K562 (cell line): Measurements from ENCODE around the gene PCBP3. TPM values are rescaled to one million over a fixed set of nuclear protein-coding genes. Genes with fewer than 3 reads are reported as not detected.

ENCODE experiments used
- ATAC-seq: fragments of 200-7000 bp; cut with Tn5 transposase; 3 replicates; pipeline ENCODE4 v1.9.1; 2020; ENCODE audit warnings: moderate library complexity
- BruUV-seq: library from RNA; stranded (reverse); fragments of 400-500 nt; replicated peaks from 2 replicates; lab custom pipeline; 2021; lab: Mats Ljungman, UMichigan
- CTCF ChIA-PET: fragments of 300-600 bp; formaldehyde crosslinking; extraction: SDS; loops from one replicate; lab custom pipeline; 2021; ENCODE audit warnings: low intra/inter-chr PET ratio; lab: Yijun Ruan, JAX
- POLR2A ChIA-PET: fragments of 300-600, 350-650 bp; sonication (Branson Sonifier 250); formaldehyde crosslinking; extraction: SDS; loops from one replicate; lab custom pipeline; 2021; ENCODE audit warnings: antibody characterized with exemption, inconsistent platforms; lab: Yijun Ruan, JAX
- DNase-seq, 4 experiments: peaks; one replicate each; pipeline versions ENCODE4 v3.0.0 to v3.0.0-alpha.2; 2011 to 2018; ENCODE audit warnings: low spot score in 3 of 4, mixed read lengths in 3 of 4; ENCODE audit errors: extremely low read depth in 1 of 4
- FAIRE-seq: peaks from 2 replicates; lab custom pipeline; 2011; peaks lifted over from hg19 to GRCh38; lab: Jason Lieb, UNC
- H2AFZ ChIP-seq: 2 replicates; pipeline ENCODE4 v1.6.0; 2011; ENCODE audit warnings: low read depth, low read length, control low read depth, inconsistent platforms
- H3K27ac ChIP-seq: fragments of 200-600 bp; 3 replicates; pipeline ENCODE4 v1.8.0; 2011; ENCODE audit warnings: low read depth, mild to moderate bottlenecking, control low read depth, inconsistent platforms, low read length, moderate library complexity, mixed read lengths; ENCODE audit errors: extremely low read depth
- H3K27me3 ChIP-seq, 2 experiments: fragments of 300-600 bp in 1 of 2; 2 replicates in 1 of 2; 3 replicates in 1 of 2; pipeline versions ENCODE4 v1.6.0 to v1.8.0; 2011; ENCODE audit warnings: inconsistent platforms in 2 of 2, low read length in 2 of 2, mild to moderate bottlenecking in 1 of 2, mixed read lengths in 1 of 2, moderate library complexity in 1 of 2; ENCODE audit not compliant: control insufficient read depth in 2 of 2, insufficient read depth in 2 of 2
- H3K36me3 ChIP-seq: fragments of 300-600 bp; 3 replicates; pipeline ENCODE4 v1.8.0; 2011; ENCODE audit warnings: mild to moderate bottlenecking, low read length, inconsistent platforms; ENCODE audit not compliant: control insufficient read depth, insufficient read depth
- H3K4me1 ChIP-seq, 2 experiments: fragments of 200-600 bp in 1 of 2; replicated peaks in 1 of 2; 2 replicates in 1 of 2; 3 replicates in 1 of 2; pipeline versions ENCODE4 v1.5.1 to v1.8.0; 2011; ENCODE audit warnings: inconsistent platforms in 2 of 2, low read length in 2 of 2, mild to moderate bottlenecking in 1 of 2, mixed read lengths in 1 of 2, moderate library complexity in 1 of 2; ENCODE audit not compliant: control insufficient read depth in 2 of 2, insufficient read depth in 2 of 2
- H3K4me2 ChIP-seq: 2 replicates; pipeline ENCODE4 v1.6.1; 2011; ENCODE audit warnings: low read length, control low read depth, inconsistent platforms, mixed read lengths; ENCODE audit not compliant: insufficient read depth
- H3K4me3 ChIP-seq: fragments of 200-600 bp; sonication (generic), shearing (Covaris generic); 2 replicates; pipeline ENCODE4 v1.5.1; 2016; ENCODE audit warnings: control low read depth, inconsistent platforms
- H3K79me2 ChIP-seq: fragments of 200-600 bp; 3 replicates; pipeline ENCODE4 v1.8.0; 2011; ENCODE audit warnings: low read length, inconsistent platforms; ENCODE audit not compliant: control insufficient read depth, insufficient read depth
- H3K9ac ChIP-seq, 2 experiments: 2 replicates each; pipeline versions ENCODE4 v1.6.0 to v1.6.1; 2011; ENCODE audit warnings: low read depth in 2 of 2, low read length in 2 of 2, control low read depth in 1 of 2, inconsistent platforms in 1 of 2, mild to moderate bottlenecking in 1 of 2, mixed read lengths in 1 of 2; ENCODE audit not compliant: insufficient read depth in 1 of 2
- H3K9me1 ChIP-seq: one replicate; pipeline ENCODE4 v1.6.0; 2011; ENCODE audit warnings: inconsistent platforms, mild to moderate bottlenecking, low read length, moderate library complexity; ENCODE audit not compliant: control insufficient read depth, insufficient read depth
- H3K9me3 ChIP-seq: replicated peaks from 2 replicates; pipeline ENCODE4 v1.5.1; 2011; ENCODE audit warnings: low read depth, low read length, inconsistent platforms; ENCODE audit not compliant: control insufficient read depth, insufficient read depth
- H4K20me1 ChIP-seq: replicated peaks from 2 replicates; pipeline ENCODE4 v1.6.1; 2011; ENCODE audit warnings: low read length, inconsistent platforms, mixed read lengths; ENCODE audit not compliant: control insufficient read depth, insufficient read depth
- E2F5 ChIP-seq: sonication (generic); formaldehyde crosslinking; IDR thresholded peaks from 2 replicates; pipeline ENCODE4 v1.8.0; 2022; ENCODE audit warnings: mild to moderate bottlenecking, missing genetic modification reagents
- ETS2 ChIP-seq: IDR thresholded peaks from 2 replicates; pipeline ENCODE4 v1.6.1; 2016; ENCODE audit warnings: borderline replicate concordance, missing genetic modification characterization, mild to moderate bottlenecking, moderate library complexity, missing compliant biosample characterization; ENCODE audit not compliant: poor library complexity, severe bottlenecking
- HMGXB4 ChIP-seq: sonication (generic); formaldehyde crosslinking; IDR thresholded peaks from 2 replicates; pipeline ENCODE4 v1.8.1; 2023; ENCODE audit warnings: mild to moderate bottlenecking, missing genetic modification reagents
- NR3C1 ChIP-seq: sonication (generic); formaldehyde crosslinking; IDR thresholded peaks from 2 replicates; pipeline ENCODE4 v1.8.1; 2022; ENCODE audit warnings: missing genetic modification reagents
- PHTF2 ChIP-seq: fragments of 250-450 bp; sonication (Bioruptor Pico); IDR thresholded peaks from 2 replicates; pipeline ENCODE4 v1.5.0; 2021; ENCODE audit warnings: mild to moderate bottlenecking
- SAP30 ChIP-seq: fragments of 200-600 bp; sonication (generic); IDR thresholded peaks from 2 replicates; pipeline ENCODE4 v1.6.1; 2012; ENCODE audit warnings: borderline replicate concordance, low read depth, mild to moderate bottlenecking, moderate library complexity, low read length, control low read depth, inconsistent platforms; ENCODE audit not compliant: insufficient read depth, poor library complexity, severe bottlenecking
- TAF15 ChIP-seq: fragments of 200-400 bp; formaldehyde crosslinking; IDR thresholded peaks from 2 replicates; pipeline ENCODE4 v1.6.1; 2017; ENCODE audit warnings: mild to moderate bottlenecking, low read depth, low read length, moderate library complexity
- TEAD4 ChIP-seq, 2 experiments: sonication (generic) in 1 of 2; formaldehyde crosslinking in 1 of 2; IDR thresholded peaks; 2 replicates each; pipeline versions ENCODE4 v1.6.1 to v1.8.0; 2012 to 2022; ENCODE audit warnings: borderline replicate concordance in 1 of 2, inconsistent platforms in 1 of 2, low read length in 1 of 2, mild to moderate bottlenecking in 1 of 2, missing genetic modification reagents in 1 of 2
- TFE3 ChIP-seq: fragments of 450-650 bp; formaldehyde crosslinking; IDR thresholded peaks from 2 replicates; pipeline ENCODE4 v1.4.0; 2020; ENCODE audit warnings: mild to moderate bottlenecking, mixed read lengths
- WGBS: fragments of 100-300 bp; shearing (Covaris generic); methylation state at CpG from one replicate; pipeline ENCODE4 v1.1.6; 2016; ENCODE audit warnings: low coverage, mixed read lengths; ENCODE audit not compliant: insufficient coverage; ENCODE audit errors: missing lambda C conversion rate; 5-methylcytosine and 5-hydroxymethylcytosine counted together
- in situ Hi-C: fragments of 300-500 bp; cut with MboI; formaldehyde crosslinking; loops from 4 replicates; pipeline ENCODE4 v1.15.0; 2018; ENCODE audit warnings: inconsistent platforms, mixed read lengths
- intact Hi-C: fragments of 100-400 bp; cut with micrococcal nuclease; formaldehyde crosslinking; loops from 2 replicates; pipeline ENCODE4 v1.14.2; 2022
- polyA plus RNA-seq, 8 experiments: library from polyadenylated mRNA; depleted of rRNA in 4 of 8; stranded (reverse) in 5 of 8; unstranded in 3 of 8; fragments of >200 nt; fragmentation: Nextera tagmentation in 2 of 8; fragmentation: Illumina TruSeq in 1 of 8; extraction: Ambion mirVana in 2 of 8; extraction: Trizol in 1 of 8; gene quantifications; 2 replicates each; pipeline versions ENCODE4 v1.2.1 to v1.2.3, GENCODE V29; 2011 to 2014; ENCODE audit warnings: inconsistent platforms in 1 of 8, missing spikeins in 1 of 8
- total RNA-seq, 7 experiments: library from RNA; depleted of rRNA in 6 of 7; stranded (reverse); fragments of >200 nt in 6 of 7; fragmentation: Illumina TruSeq in 2 of 7; extraction: Trizol in 2 of 7; gene quantifications; 2 replicates each; pipeline versions ENCODE4 v1.2.1 to v1.2.3, GENCODE V29; 2011 to 2021; ENCODE audit warnings: low replicate concordance in 1 of 7

The PCBP3 gene
- total and polyA plus RNA-seq, 9 of the 15 experiments (the other 6 are each of a cell fraction or from before 2014, with no cell fraction given), result 0.18 TPM; not detected in 8

DNA sequence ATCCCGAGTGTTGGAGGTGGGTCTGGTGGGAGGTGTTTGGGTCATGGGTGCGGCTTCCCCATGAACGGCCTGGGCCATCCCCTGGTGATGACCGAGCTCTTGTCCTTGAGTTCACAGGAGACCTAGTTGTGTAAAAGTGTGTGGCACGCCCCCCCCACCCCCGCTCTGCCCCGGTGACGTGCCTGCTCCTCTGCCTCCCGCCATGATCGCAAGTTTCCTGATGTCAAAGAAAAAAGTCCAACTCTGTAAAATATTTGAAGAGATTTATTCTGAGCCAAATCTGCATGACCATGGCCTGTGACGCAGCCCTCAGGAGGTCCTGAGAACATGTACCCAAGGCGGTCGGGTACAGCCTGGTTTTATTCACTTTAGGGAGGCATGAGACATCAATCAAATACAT lies 212.9 kb downstream of the PCBP3 start:
- no peak overlapping the region for H2AFZ ChIP-seq
- H3K79me2 ChIP-seq, result no peaks in the 10 kb centered on the region
- no peak for ATAC-seq
- no peak overlapping the region for H3K4me3 ChIP-seq
- H3K9me3 ChIP-seq, result no peaks in the 10 kb centered on the region
- H3K4me1 ChIP-seq, result no peaks in the 10 kb centered on the region
- CTCF ChIA-PET, result no interaction called here
- no peaks in the 10 kb centered on the region for H4K20me1 ChIP-seq
- H3K27me3 ChIP-seq, result peaks cover 62 to 75% of the 10 kb centered on the region in 2 experiments
- no peak for FAIRE-seq
- no peak overlapping the region for H3K9ac ChIP-seq
- POLR2A ChIA-PET, result no interaction called here
- in situ Hi-C loops (no loop called here), intact Hi-C loops (no loop called here)
- no peak overlapping the region for H3K4me2 ChIP-seq
- no peak overlapping the region for H3K27ac ChIP-seq
- H3K36me3 ChIP-seq, result no peaks in the 10 kb centered on the region
- TF ChIP-seq NR3C1 (CRISPR knock-in tag) (no peak), ETS2 (tag) (no peak), PHTF2 (CRISPR knock-in tag) (no peak), E2F5 (CRISPR knock-in tag) (no peak), TFE3 (CRISPR knock-in tag) (no peak), HMGXB4 (no peak), TEAD4 (IDR thresholded peaks at IDR 0.05; ENCODE audit: low read length) (no peak), TEAD4 (CRISPR knock-in tag; IDR thresholded peaks at IDR 0.05; ENCODE audit: borderline replicate concordance) (no peak), TAF15 (no peak), SAP30 (no peak)
- BruUV-seq, result no TSS peak
- WGBS, result 1% methylated on average over 13 of the region's 13 CpGs
- no peaks in the 10 kb centered on the region for H3K9me1 ChIP-seq
- no peak for DNase-seq
